HL-60/S4 (cell line): ENCODE measurements around the gene KATNAL1.
"Not testable (repeated sequence)": the region's sequence is repeated elsewhere in the genome, so short reads cannot be mapped to it uniquely, and the experiment has no call there.

Source experiments
- in situ Hi-C: fragments of 300-500 bp; cut with MboI; formaldehyde crosslinking; loops from 2 replicates; pipeline ENCODE4 v1.14.3; 2022; ENCODE audit warnings: low sequenced_read_pairs

KATNAL1 gene

DNA sequence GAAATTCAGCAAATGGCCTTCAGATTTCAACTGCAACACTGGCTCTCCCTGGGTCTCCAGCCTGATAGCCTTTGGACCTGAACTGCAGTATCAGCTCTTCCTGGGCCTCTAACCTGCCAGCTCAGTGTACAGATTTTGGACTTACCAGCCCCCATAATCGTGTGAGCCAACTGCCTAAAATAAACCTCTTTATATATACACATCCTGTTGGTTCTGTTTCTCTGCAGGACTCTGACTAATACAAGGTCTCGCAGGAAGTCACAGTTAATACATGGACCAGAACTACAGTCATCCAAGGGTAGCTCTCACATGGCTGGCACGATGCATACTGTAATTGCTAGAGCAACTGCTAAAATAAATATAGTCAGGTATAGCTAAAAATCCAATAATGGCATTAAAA lies 85.1 kb downstream of the KATNAL1 start:
- in situ Hi-C loops, result no loop called here

DNA sequence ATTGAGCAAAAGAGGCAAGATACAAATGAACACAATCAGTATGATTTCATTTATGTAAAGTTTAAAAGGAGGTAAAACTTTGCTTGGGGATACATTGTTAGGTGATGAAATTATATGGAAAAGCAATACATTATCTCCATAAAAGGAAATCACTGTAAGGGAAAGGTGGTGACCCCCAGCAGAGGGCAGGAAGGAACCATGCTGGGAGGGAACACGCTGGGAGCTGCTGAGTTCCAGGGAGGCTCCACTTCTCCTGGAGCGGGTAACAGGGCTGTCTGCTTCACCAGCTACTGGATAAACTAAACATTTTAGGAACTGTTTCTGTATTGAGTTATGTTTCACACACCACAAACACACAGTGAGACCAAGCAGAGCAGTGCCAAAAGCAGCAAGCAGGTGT lies 91.2 kb downstream of the KATNAL1 start:
- in situ Hi-C loops, result no loop called here

DNA sequence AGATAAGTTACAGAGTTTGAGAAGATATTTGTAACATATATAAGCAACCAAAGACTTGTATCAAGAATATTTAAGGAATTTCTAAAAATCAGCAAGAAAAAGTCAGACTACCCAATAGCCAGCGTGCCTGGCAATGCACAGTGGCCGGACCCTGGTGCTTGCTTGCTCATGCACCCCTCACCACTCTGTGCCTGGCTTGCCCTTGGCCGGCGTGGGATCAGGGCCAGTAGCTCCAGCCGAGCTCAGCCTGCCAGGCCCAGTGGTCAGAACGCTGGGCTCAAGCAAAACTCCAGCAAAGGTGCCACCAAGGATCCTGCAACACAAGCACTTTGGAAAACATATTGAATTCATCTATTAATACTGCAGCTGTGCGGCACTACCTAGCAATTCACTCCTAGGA lies 95.1 kb downstream of the KATNAL1 start:
- in situ Hi-C loops, result no loop called here

DNA sequence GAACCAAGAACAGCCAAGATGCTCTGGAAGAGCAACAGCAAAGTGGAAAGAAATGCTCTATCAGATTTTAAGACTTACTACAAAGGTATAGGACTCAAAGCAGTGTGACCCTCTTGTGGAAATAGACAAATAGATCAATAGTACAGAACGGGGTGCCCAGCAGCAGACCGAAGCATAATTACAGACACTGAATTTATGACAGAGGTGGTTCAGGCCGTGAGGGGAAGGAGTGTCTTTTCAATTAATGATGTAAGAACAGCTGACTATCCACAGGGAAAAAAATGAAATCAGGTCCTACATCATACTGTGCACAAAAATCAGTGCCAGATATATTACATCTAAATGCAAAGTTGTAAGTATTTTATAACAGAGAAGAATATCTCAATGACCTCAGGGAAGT lies 95.6 kb downstream of the KATNAL1 start:
- in situ Hi-C loops, result no loop called here

DNA sequence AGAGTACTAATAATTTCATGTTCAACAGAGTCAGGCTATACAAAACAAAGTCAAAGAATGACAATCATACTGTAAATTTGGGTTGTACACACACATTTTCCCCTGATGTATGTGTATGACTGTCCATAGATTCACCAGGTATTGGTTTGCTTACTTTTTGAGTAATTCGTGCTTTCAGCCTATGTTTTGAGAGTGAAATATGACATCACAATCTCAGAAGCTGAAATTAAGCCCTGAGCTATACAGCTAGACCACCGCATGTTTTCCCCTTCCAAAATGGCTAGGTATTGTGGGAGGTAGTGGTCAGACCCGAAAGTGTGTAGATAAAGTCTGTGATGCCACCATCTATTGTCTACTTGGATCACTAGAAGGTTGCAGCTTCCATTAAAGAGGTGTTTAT lies 102.8 kb downstream of the KATNAL1 start:
- in situ Hi-C loops, result no loop called here

DNA sequence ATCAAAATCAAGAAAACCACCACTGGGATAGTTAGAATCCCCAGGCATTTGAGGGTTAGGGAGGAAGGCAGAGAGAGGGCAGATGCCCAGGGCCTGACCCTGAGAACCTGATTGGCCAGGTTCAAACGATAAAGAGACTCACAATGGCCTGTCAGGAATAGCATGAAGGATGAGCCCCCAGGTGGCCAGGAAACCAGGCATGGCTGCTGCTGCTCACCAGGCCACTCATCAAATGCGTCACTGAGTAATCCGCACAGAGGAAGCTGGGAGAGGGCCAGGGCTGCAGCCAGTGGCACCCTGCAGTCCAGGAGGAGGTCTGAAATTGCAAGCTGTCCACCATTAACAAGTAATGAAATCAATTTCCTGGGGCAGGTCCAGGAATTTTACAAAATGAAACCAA lies 111.3 kb downstream of the KATNAL1 start:
- in situ Hi-C loops, result no loop called here

DNA sequence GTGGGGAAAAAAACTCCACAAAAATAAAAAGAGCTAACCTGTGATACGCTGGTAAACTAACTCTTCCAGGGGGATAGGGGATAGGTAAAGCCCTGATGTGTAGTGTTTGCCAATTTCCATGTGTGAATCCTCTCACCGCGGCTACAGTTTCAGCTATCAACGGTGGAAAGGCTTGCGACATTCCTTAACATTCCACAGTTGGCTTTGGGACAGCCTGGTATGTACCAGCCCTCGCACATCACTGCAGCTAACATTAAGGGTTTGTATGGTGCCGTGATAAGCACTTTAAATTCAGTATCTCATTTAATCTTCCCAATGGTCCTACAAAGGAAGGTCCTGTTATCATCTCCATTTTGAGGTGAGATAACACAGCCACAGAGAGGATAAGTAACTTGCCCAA lies 112.4 kb downstream of the KATNAL1 start:
- in situ Hi-C loops, result no loop called here

DNA sequence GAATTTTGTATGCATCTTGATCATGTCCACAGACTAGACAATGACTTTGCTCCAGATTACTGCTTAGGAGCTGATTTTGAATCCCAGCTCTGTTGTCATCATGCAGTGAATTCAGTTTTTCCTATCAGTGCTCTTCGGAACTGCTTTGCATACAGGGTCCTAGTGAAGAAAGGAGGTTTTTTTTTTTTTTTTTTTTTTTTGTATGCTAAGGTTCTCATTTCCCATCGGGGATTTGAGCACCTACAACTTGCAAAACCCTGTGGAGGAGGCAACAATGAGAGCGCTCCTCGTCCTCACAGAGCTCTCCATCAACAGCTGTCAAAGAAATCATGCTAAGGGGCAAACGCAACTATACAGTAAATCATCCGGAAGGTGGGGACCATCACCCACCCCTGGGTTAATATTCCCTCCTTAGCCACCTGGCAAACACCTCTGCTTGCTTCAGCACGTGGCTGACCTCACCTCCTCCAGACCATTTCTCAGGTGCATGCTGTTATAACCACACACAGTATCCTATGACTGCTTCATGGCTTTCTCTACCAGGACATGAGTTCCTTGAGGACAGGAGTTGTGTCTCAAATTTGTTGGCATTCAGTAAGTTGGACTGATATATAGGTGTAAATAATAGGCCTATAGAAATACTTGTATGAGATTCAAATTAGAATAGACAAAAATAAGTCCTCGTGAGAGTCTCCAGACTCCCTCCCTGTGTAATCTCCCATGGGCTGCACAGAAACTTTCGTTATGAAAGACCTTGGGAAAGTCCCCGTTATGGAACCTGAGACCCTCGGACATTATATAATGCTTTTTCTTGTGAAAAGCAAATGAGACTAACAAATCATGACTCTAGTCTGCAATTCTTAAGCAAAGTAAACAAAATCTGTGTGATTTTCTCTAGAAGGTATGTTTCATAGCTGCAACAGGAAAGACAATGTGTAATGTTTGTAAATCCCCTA lies 113.8 kb downstream of the KATNAL1 start:
- in situ Hi-C loops, result no loop called here

DNA sequence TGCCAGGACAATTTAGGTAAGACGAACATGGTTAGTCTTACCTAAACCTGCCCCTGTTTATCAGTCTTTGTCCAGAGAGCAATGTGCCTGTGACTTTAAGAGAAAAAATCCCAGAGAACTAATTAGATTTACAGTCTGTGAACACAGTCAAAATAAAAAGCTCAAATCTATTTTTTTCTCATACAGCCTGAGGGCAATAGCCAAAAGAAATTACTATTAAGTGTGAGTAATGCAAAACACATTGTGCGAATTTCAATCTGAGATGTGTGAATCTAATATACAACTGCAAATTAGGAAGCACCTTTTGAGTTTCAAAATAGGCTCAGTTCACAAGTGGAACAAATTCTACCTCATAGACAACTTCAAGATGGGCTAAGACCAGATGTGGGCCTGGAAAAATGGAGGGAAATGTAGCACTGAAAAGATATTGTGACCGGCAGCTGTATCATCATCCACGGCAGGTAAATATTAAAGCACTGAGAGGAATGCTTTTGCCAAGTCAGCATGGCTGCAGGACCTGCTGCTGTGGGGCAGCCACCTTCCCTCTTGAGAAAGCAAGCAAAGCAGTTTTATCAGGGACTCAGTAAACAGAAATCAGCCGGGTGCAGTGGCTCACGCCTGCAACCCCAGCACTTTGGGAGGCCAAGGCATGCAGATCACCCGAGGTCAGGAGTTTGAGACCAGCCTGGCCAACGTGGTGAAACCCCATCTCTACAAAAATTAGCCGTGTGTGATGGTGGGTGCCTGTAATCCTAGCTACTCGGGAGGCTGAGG lies 114.8 kb downstream of the KATNAL1 start:
- in situ Hi-C loops, result no loop called here

DNA sequence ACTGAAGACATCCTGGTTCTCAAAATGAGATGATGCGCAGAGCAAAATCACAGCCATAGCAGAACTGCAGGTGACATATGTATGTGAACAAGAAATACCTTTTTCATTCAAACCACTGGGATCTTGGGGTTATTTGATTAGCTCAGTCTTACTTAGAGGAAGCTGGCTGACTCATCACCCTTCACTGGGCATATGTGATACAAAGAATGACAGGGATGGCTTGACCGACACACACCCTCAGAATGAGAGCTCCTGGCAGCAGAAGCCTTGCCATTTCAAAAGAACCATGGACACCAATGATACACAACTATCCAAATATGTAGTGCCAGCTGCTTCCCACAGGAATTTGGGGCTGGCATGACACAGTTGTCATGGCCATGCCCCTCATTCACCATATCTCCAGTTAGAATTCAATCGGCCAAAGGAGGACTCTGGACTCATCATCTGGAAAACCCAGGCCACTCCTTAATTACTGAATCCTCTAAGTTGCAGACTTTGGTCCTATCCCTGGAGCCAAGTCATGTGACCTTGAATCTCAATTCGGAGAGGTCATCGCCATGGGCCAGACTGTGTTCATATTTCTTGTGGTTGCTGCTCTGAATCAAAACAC lies 115.8 kb downstream of the KATNAL1 start:
- in situ Hi-C loops, result no loop called here

DNA sequence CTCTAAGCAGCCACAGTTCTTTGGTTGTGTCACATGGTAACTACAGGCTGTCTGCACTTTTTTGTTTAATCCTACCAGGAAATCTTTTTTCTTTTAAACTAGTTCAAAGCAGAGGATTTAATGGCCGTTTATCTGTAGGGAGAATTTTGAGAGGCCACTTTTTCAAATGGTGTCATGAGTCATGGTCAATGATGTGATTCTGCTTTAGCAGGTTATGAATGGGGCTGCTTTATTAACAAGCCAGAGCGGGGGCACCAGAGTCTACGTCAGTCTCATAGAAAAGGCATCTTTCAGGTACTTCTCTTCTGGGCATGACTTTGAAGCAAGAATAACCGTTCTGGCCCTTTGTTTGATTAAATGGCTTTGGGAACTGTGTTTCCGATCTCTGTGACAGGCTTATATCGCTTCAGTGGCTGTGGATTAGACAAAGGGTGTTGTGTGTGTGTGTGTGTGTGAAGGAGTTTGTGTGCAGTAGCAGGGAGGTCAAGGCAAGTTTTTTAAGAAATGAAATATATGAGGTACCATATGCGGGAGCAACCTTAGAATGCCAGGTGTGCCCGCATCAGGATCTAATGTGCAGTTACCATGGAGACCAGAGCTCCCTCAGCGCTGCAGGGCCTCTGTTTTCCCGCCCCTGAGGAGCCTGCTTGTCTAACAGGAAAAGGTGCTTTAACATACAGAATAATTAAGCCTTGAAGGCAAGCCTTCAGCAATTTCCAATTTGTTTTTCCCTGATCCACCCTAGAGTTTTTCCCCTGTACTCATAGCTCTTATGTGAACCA lies 120.5 kb downstream of the KATNAL1 start:
- in situ Hi-C loops, result no loop called here

DNA sequence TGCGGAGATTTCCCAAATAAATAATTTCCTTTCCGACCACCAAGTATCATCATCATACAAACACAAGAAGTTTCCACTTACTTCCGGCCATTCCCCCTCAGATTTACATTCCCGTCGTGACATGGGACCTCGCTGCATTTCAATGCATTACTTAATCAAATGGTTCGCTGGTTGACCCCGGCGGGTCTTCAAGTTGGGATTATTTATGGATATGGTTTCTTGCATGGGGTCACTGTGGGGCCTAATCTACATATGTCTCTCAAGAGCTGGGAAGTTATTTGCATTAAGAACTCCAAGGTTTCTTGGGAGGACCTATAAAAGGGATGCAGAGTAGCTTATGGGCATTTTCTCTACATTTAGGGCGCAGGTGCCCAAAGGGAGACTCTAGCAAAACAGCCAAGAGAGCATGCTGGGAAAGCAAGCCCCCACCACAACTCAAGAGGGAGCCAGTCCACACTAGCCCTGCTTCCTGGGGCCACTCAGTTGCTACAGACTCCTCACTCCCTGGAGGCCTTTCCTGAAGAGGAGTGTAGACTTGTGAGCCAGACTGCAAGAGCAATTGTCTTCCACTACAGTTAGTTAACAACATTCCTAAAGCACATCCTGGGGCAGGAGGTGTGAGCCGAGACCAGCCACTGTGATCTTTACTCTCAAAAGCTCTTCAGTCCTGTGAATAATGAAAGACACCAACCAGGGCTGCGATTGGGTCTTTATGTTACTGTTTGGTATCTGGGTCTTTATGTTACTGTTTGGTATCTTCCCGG lies 125.3 kb downstream of the KATNAL1 start:
- in situ Hi-C loops, result no loop called here

DNA sequence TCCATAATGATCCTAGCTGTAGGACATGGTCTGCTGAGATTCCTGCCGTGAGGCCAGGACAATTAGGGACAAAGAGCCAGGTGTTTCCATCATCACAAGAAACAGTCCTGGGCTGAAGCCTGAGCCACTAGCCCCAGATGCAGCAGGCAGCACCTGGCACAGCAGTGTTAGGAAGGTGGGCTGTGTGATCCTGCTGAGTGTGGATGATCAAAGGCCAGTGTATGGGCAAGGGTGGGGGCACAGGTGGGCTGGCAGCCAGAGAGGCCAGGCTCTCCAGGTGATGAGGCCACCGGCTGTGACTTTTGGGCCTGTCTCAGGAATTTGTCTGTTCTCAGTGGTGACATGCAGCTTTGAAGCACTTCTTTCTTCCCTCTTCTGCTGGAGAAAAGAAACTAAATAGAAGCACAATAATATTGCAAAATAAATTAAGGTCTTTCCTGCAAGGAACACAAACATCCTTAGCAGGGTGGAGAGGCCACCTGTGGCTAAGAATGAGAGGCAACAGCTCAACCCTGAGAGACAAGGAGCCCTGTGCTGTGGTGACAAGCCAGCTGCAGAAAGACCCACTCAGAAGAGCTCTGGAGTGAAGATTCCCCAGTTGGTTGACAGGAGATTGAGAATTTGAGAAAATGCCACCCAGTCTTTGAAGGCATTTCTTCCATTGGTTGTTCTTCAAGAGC lies 127.6 kb downstream of the KATNAL1 start:
- in situ Hi-C loops, result no loop called here

DNA sequence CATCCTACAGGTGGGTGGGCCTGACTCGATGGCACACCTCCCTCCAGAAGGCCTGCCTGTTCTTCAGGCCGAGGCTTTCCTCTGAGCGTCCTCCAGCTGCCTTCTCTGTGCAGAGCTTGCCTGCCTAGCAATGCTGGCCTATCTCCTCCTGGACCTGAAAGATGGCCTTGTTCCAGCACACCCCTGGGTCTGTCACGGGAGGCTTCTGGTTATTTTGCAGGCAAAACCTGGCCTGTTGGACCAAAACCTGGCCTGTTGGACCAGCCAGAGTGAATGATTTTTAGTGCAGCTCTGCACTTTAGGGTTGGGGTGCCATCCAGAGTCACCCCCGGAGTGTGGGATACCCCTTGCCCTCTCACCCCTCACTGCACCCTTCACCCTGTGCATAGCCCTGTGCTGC lies 128.4 kb downstream of the KATNAL1 start:
- in situ Hi-C loops, result no loop called here

DNA sequence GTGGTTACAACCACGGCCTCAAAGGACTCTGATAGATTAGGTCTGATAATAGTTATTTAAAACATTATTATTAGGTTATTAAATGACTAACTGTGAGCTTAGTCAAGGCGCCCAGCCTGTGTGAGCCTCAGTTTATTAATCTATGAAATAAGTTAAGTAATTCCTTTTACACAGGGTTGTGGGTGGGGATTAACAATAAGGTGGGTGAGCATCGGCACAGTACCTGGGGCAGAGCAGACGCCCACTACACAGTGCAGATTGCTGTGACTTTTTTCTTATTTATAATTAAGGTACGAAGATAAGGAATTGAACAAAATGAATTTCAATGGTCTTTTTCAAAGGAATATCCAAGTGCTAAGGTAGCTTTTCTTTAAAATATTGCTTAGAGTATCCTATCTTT lies 132.2 kb downstream of the KATNAL1 start:
- in situ Hi-C loops, result no loop called here

DNA sequence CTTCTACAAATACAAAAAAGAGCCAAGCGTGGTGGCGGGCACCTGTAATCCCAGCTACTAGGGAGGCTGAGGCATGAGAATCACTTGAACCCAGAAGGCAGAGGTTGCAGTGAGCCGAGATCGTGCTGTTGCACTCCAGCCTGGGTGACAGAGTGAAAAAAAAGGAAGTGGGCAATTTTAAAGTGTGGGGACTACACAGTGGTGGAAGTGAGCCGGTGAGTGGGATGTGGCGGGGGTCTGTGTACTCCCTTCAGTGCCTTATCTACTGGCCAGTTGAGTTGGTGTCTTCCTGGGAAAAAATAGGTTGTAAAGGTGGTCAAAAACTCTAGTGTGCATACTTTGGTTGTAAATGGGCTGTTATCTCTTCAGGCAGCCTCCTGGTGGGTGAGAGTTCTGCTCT lies 133.1 kb downstream of the KATNAL1 start:
- in situ Hi-C loops, result not testable (repeated sequence)

DNA sequence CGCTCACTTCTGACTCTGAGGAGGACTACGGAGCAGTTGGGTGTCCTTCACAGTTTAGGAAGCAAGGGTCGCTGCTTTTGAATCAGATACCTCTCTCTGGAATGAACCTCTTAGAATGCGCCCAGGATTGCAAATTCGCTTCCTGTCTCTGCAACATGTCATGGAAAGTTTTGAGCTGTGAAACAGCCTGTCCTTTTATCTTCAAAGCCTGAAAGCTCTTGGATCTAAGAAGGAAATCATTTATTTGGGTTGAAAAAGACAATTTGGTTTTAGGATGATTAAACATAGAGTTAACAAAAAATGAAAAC lies 134.1 kb downstream of the KATNAL1 start:
- in situ Hi-C loops, result no loop called here

DNA sequence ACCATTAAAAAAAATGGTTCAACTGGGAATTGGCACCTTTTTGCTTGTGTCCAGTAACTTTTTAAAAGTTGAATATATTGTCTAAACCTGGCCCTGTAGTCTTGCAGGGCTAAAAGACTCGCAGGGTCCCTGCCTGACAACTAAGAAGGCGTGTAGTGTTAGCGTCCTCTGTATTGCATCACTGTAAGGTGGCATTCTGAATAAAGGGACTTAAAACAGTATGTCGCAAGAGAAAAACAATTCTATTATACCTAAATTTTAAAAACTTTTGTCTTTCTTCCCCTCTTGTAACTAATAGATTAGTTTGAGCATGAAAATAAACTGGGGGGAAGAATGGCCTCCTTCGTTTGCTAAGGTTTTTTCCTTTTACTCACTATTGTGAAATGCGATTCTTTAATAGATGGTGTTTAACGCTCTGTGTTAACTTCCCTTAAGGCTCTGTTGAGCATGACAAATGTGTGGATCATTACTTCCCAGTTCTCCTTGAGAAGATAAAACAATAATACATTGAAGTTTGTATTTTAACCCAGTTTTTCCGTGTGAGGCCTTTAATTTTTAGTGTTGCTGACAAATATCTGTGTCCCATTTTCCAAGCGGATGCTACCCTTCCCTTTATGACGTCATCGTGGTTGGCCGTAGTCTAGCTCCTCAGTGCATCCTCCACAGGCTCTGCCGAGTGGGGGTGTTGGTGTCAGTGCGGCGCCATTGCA lies 134.6 kb downstream of the KATNAL1 start:
- in situ Hi-C loops, result no loop called here

DNA sequence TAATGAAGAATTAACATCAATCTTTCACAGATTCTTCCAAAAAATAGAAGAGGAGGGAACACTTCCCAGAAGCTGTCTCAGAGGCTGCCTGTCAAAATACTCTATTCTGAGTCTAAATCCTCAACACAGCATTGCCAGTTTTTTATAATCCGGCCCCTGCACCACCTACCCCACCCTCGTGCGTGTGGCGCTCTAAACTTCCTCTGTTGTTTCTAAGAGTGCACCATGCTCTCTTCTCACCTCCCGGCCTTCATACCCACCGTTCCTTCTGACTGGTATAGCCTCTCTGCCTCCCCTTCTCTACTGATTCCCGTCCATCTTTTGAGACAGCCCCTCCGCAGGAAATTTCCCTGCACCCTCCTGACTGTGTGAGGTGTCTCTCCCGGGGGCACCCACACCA lies 136.8 kb downstream of the KATNAL1 start:
- in situ Hi-C loops, result no loop called here
